PC-3 (cell line): Measurements from ENCODE around the gene GFRA1. TPM values are rescaled to one million over a fixed set of nuclear protein-coding genes. Genes with fewer than 3 reads are reported as not detected.

Source experiments
- ATAC-seq: fragments of 200-7000 bp; cut with Tn5 transposase; 2 replicates; pipeline ENCODE4 v1.9.1; 2020; ENCODE audit warnings: mild to moderate bottlenecking, moderate library complexity
- BruUV-seq: library from RNA; stranded (reverse); fragments of 400-500 nt; replicated peaks from 2 replicates; lab custom pipeline; 2021; lab: Mats Ljungman, UMichigan
- CTCF ChIA-PET: fragments of 300-600 bp; sonication (Branson Sonifier 250); formaldehyde crosslinking; loops from one replicate; lab custom pipeline; 2022; ENCODE audit warnings: antibody characterized with exemption; lab: Charles Lee
- POLR2A ChIA-PET: fragments of 300-600 bp; sonication (Branson Sonifier 250); formaldehyde crosslinking; loops from one replicate; lab custom pipeline; 2022; ENCODE audit warnings: antibody characterized with exemption; ENCODE audit not compliant: unreplicated experiment; lab: Charles Lee
- DNase-seq: peaks from one replicate; pipeline ENCODE4 v3.0.0-alpha.2; 2015
- H2AFZ ChIP-seq: fragments of 300-600 bp; sonication (generic); 2 replicates; pipeline ENCODE4 v1.6.0; 2016; ENCODE audit warnings: antibody characterized with exemption, low read length
- H3F3A ChIP-seq: fragments of 300-600 bp; sonication (generic); one replicate; pipeline ENCODE4 v1.6.0; 2017; ENCODE audit warnings: antibody characterized with exemption, low read length, control low read depth, mild to moderate bottlenecking; ENCODE audit not compliant: unreplicated experiment
- H3K27ac ChIP-seq: fragments of 300-600 bp; sonication (generic); 2 replicates; pipeline ENCODE4 v1.5.1; 2016; ENCODE audit warnings: mild to moderate bottlenecking, low read length
- H3K27me3 ChIP-seq: fragments of 300-600 bp; sonication (generic); 2 replicates; pipeline ENCODE4 v1.6.1; 2016; ENCODE audit warnings: low read length, mixed read lengths
- H3K36me3 ChIP-seq: fragments of 300-600 bp; sonication (generic); 2 replicates; pipeline ENCODE4 v1.6.1; 2016; ENCODE audit warnings: low read depth, mixed run types, low read length, mixed read lengths
- H3K4me1 ChIP-seq: fragments of 300-600 bp; sonication (generic); 2 replicates; pipeline ENCODE4 v1.5.1; 2016; ENCODE audit warnings: low read length; ENCODE audit not compliant: insufficient read depth
- H3K4me2 ChIP-seq: fragments of 300-600 bp; sonication (generic); 2 replicates; pipeline ENCODE4 v1.6.0; 2016; ENCODE audit warnings: low read length
- H3K4me3 ChIP-seq: fragments of 300-600 bp; sonication (generic); 2 replicates; pipeline ENCODE4 v1.5.1; 2016; ENCODE audit warnings: mild to moderate bottlenecking, low read length, mixed read lengths
- H3K79me2 ChIP-seq: fragments of 300-600 bp; sonication (generic); 2 replicates; pipeline ENCODE4 v1.6.1; 2017; ENCODE audit warnings: low read length, mixed read lengths
- H3K9ac ChIP-seq: fragments of 300-600 bp; sonication (generic); 2 replicates; pipeline ENCODE4 v1.6.0; 2016; ENCODE audit warnings: mild to moderate bottlenecking, low read length
- H3K9me2 ChIP-seq: fragments of 300-600 bp; sonication (generic); replicated peaks from 2 replicates; pipeline ENCODE4 v1.6.1; 2016; ENCODE audit warnings: mixed run types, low read length, mixed read lengths
- H3K9me3 ChIP-seq: fragments of 300-600 bp; sonication (generic); 2 replicates; pipeline ENCODE4 v1.6.1; 2016; ENCODE audit warnings: low read length, mixed read lengths
- H4K20me1 ChIP-seq: fragments of 300-600 bp; sonication (generic); 2 replicates; pipeline ENCODE4 v1.6.1; 2016; ENCODE audit warnings: low read length, mixed read lengths
- CTCF ChIP-seq: fragments of 300-600 bp; sonication (generic); conservative IDR thresholded peaks from 2 replicates; pipeline ENCODE4 v1.5.1; 2017; ENCODE audit warnings: antibody characterized with exemption, low read depth, mild to moderate bottlenecking, low read length
- EZH2 ChIP-seq: fragments of 300-600 bp; sonication (generic); IDR thresholded peaks from one replicate; pipeline ENCODE4 v1.6.1; 2017; ENCODE audit warnings: antibody characterized with exemption, mild to moderate bottlenecking, low read length; ENCODE audit not compliant: unreplicated experiment
- EZH2phosphoT487 ChIP-seq: fragments of 300-600 bp; sonication (generic); IDR thresholded peaks from 2 replicates; pipeline ENCODE4 v1.6.1; 2018; ENCODE audit warnings: mild to moderate bottlenecking, antibody characterized with exemption, low read length, borderline replicate concordance
- intact Hi-C: fragments of 100-400 bp; cut with micrococcal nuclease; formaldehyde crosslinking; loops from 2 replicates; pipeline ENCODE4 v1.9.0; 2023
- total RNA-seq: library from RNA; depleted of rRNA; stranded (reverse); fragments of >200 nt; gene quantifications from 2 replicates; pipeline ENCODE4 v1.2.3, GENCODE V29; 2014

GFRA1 gene
- total RNA-seq, 1 experiment from 2014 or later, result not detected

DNA sequence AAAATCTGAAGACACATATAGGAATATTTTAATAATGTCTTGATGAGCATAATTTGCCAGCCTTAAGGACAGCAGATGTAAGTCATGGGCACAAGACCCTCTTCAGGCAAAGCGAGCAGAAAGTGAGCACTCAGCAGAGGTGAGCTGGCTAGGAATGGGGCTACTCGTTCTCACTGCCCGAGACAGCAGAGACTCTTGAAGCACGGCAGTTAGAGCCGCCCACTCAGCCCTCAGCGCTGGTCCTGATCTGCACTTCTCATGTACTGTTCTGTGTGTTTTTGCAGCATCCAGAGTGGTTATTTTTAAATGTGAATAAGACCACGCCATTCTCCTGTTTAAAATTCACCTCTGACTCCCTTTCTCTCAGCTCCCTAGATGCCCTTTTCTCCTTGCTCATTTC is 65.3 kb downstream of the GFRA1 start:
- BruUV-seq, result no TSS peak
- ATAC-seq, result no peak
- no peaks in the 10 kb centered on the region for H3K79me2 ChIP-seq

DNA sequence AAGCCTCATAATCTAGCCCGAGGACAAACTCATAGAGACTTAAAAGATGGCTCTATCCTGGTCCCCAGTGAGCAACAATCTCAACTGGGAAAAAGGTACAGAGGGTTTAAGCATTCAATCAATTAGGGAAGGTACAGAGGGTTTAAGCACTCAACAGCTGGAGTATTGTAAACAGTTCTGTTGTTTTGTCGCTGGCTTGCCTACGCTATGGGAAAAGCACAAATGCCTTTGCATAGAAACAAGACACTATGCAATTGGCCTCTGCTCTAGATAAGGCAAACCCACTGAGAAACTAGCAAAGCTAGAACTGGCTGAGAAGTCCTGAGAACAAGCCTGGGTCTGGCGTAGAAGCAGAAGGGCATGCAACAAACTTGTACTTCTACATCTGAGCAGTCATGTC is 69.3 kb downstream of the GFRA1 start:
- Histone ChIP-seq H3K79me2 (no peaks in the 10 kb centered on the region), H3K9ac (no peak overlapping the region), H3K9me2 (no peaks in the 10 kb centered on the region), H4K20me1 (no peaks in the 10 kb centered on the region), H3F3A (no peaks in the 10 kb centered on the region), H3K4me2 (no peak overlapping the region), H2AFZ (no peak overlapping the region), H3K27ac (no peak overlapping the region), H3K9me3 (no peaks in the 10 kb centered on the region), H3K36me3 (no peaks in the 10 kb centered on the region), H3K4me3 (no peak overlapping the region), H3K27me3 (no peaks in the 10 kb centered on the region), H3K4me1 (no peaks in the 10 kb centered on the region)
- ATAC-seq (no peak), DNase-seq (no peak)
- ChIA-PET CTCF (no interaction called here), POLR2A (no interaction called here)
- no peak for TF ChIP-seq EZH2phosphoT487
- no peak for TF ChIP-seq CTCF
- no peak for TF ChIP-seq EZH2
- intact Hi-C loops, result no loop called here
- BruUV-seq, result no TSS peak

More for the DNA sequence above, 65.3 kb downstream of the GFRA1 start:
- Histone ChIP-seq H3K4me1 (no peaks in the 10 kb centered on the region), H3K9ac (no peak overlapping the region), H3K27me3 (no peaks in the 10 kb centered on the region), H3F3A (no peaks in the 10 kb centered on the region), H3K36me3 (no peaks in the 10 kb centered on the region), H3K9me3 (no peaks in the 10 kb centered on the region), H3K4me3 (no peak overlapping the region), H3K9me2 (no peaks in the 10 kb centered on the region), H3K4me2 (no peak overlapping the region), H4K20me1 (no peaks in the 10 kb centered on the region), H3K27ac (no peak overlapping the region), H2AFZ (no peak overlapping the region)
- no peak for DNase-seq
- TF ChIP-seq EZH2phosphoT487 (no peak), CTCF (no peak), EZH2 (no peak)
- ChIA-PET CTCF (no interaction called here), POLR2A (no interaction called here)
- intact Hi-C loops, result no loop called here

GRCh38 chr10:116201670-116202430 is 71.2 kb downstream of the GFRA1 start:
- no peaks in the 10 kb centered on the region for H3F3A ChIP-seq
- no peaks in the 10 kb centered on the region for H3K9me3 ChIP-seq
- H3K27ac ChIP-seq, result no peak overlapping the region
- H3K9me2 ChIP-seq, result no peaks in the 10 kb centered on the region
- no peak overlapping the region for H2AFZ ChIP-seq
- no peaks in the 10 kb centered on the region for H3K36me3 ChIP-seq
- H3K9ac ChIP-seq, result no peak overlapping the region
- no peaks in the 10 kb centered on the region for H3K79me2 ChIP-seq
- H3K4me3 ChIP-seq, result no peak overlapping the region
- BruUV-seq, result no TSS peak
- H3K4me2 ChIP-seq, result no peak overlapping the region
- CTCF ChIA-PET, result no interaction called here
- no peak for ATAC-seq
- no peak for TF ChIP-seq EZH2
- no peak for TF ChIP-seq CTCF
- TF ChIP-seq EZH2phosphoT487, result no peak
- H3K4me1 ChIP-seq, result no peaks in the 10 kb centered on the region
- no peaks in the 10 kb centered on the region for H3K27me3 ChIP-seq
- no peak for DNase-seq
- POLR2A ChIA-PET, result no interaction called here
- intact Hi-C loops, result no loop called here
- H4K20me1 ChIP-seq, result no peaks in the 10 kb centered on the region
